DND-41 (cell line): ENCODE results near the gene UCK2.

Source experiments
- ATAC-seq: fragments of 200-7000 bp; cut with Tn5 transposase; 3 replicates; pipeline ENCODE4 v1.9.1; 2021; ENCODE audit warnings: low read depth; ENCODE audit not compliant: insufficient read depth
- DNase-seq: peaks from one replicate; pipeline ENCODE4 v3.0.0-alpha.2; 2020
- H2AFZ ChIP-seq: 2 replicates; pipeline ENCODE4 v1.6.0; 2012; ENCODE audit warnings: low read depth, low read length
- H3K27ac ChIP-seq: 2 replicates; pipeline ENCODE4 v1.5.1; 2012; ENCODE audit warnings: low read length, inconsistent platforms
- H3K27me3 ChIP-seq: fragments of 200-600 bp; sonication (generic); 2 replicates; pipeline ENCODE4 v1.6.0; 2012; ENCODE audit warnings: low read length, mild to moderate bottlenecking, inconsistent platforms; ENCODE audit not compliant: insufficient read depth, poor library complexity
- H3K36me3 ChIP-seq: 2 replicates; pipeline ENCODE4 v1.5.1; 2012; ENCODE audit warnings: low read length, inconsistent platforms; ENCODE audit not compliant: insufficient read depth
- H3K4me1 ChIP-seq: 2 replicates; pipeline ENCODE4 v1.5.1; 2012; ENCODE audit warnings: mild to moderate bottlenecking, low read length; ENCODE audit not compliant: insufficient read depth
- H3K4me2 ChIP-seq: 2 replicates; pipeline ENCODE4 v1.6.0; 2012; ENCODE audit warnings: mild to moderate bottlenecking, moderate library complexity, low read length, inconsistent platforms; ENCODE audit not compliant: insufficient read depth
- H3K4me3 ChIP-seq, 2 experiments: fragments of 200-600 bp in 1 of 2; shearing (Covaris generic) in 1 of 2; 2 replicates each; pipeline ENCODE4 v1.5.1; 2012 to 2016; ENCODE audit warnings: inconsistent platforms in 2 of 2, low read length in 2 of 2, mild to moderate bottlenecking in 2 of 2, low read depth in 1 of 2, moderate library complexity in 1 of 2
- H3K79me2 ChIP-seq: 2 replicates; pipeline ENCODE4 v1.6.0; 2012; ENCODE audit warnings: low read length, inconsistent platforms; ENCODE audit not compliant: insufficient read depth
- H3K9ac ChIP-seq: 2 replicates; pipeline ENCODE4 v1.6.0; 2012; ENCODE audit warnings: low read depth, mild to moderate bottlenecking, inconsistent platforms, low read length, moderate library complexity
- H3K9me3 ChIP-seq: 2 replicates; pipeline ENCODE4 v1.5.1; 2012; ENCODE audit warnings: low read length, moderate library complexity, mild to moderate bottlenecking, inconsistent platforms; ENCODE audit not compliant: insufficient read depth, severe bottlenecking
- H4K20me1 ChIP-seq: 2 replicates; pipeline ENCODE4 v1.6.0; 2012; ENCODE audit warnings: low read length; ENCODE audit not compliant: insufficient read depth
- EZH2 ChIP-seq: IDR thresholded peaks from 3 replicates; pipeline ENCODE4 v1.6.1; 2012; ENCODE audit warnings: borderline replicate concordance, low read depth, mild to moderate bottlenecking, moderate library complexity, low read length, inconsistent platforms; ENCODE audit not compliant: severe bottlenecking
- TF ChIP-seq, protein P1 (sequence below): IDR thresholded peaks from 2 replicates; pipeline ENCODE4 v1.5.1; 2012; ENCODE audit warnings: borderline replicate concordance, low read length, moderate library complexity, mild to moderate bottlenecking; ENCODE audit not compliant: poor library complexity, severe bottlenecking; ENCODE audit errors: extremely low read depth

The UCK2 gene

DNA sequence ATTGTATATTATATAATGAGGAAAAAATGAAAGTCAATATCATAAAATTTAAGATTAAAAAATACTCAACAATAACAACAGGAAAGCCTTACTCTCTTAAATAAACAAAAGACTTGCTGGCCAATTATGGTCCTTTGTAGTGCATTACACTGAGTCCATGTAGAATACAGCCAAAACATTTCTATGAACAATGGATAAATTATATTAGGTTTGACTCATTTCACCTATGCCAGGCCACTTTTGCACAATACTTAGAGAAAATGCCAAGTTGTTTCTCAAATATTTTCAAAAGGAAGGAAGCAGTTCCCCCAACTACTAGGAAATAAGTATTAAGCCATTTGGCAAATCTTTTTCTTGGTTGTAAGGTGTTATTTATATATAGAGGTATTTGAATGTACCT lies 19.8 kb upstream of the UCK2 start:
- no peak overlapping the region for H3K27ac ChIP-seq
- DNase-seq (no peak), ATAC-seq (no peak)
- no peaks in the 10 kb centered on the region for H3K79me2 ChIP-seq
- TF ChIP-seq, protein P1, sequence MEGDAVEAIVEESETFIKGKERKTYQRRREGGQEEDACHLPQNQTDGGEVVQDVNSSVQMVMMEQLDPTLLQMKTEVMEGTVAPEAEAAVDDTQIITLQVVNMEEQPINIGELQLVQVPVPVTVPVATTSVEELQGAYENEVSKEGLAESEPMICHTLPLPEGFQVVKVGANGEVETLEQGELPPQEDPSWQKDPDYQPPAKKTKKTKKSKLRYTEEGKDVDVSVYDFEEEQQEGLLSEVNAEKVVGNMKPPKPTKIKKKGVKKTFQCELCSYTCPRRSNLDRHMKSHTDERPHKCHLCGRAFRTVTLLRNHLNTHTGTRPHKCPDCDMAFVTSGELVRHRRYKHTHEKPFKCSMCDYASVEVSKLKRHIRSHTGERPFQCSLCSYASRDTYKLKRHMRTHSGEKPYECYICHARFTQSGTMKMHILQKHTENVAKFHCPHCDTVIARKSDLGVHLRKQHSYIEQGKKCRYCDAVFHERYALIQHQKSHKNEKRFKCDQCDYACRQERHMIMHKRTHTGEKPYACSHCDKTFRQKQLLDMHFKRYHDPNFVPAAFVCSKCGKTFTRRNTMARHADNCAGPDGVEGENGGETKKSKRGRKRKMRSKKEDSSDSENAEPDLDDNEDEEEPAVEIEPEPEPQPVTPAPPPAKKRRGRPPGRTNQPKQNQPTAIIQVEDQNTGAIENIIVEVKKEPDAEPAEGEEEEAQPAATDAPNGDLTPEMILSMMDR: no peak
- TF ChIP-seq EZH2: no peak
- no peaks in the 10 kb centered on the region for H3K36me3 ChIP-seq
- H4K20me1 ChIP-seq: no peaks in the 10 kb centered on the region
- H3K4me2 ChIP-seq: no peak overlapping the region
- H3K9me3 ChIP-seq: no peaks in the 10 kb centered on the region
- no peak overlapping the region for H3K9ac ChIP-seq
- H3K4me3 ChIP-seq: no peak overlapping the region
- H3K27me3 ChIP-seq: no peaks in the 10 kb centered on the region
- no peak overlapping the region for H2AFZ ChIP-seq
- H3K4me1 ChIP-seq: no peaks in the 10 kb centered on the region

DNA sequence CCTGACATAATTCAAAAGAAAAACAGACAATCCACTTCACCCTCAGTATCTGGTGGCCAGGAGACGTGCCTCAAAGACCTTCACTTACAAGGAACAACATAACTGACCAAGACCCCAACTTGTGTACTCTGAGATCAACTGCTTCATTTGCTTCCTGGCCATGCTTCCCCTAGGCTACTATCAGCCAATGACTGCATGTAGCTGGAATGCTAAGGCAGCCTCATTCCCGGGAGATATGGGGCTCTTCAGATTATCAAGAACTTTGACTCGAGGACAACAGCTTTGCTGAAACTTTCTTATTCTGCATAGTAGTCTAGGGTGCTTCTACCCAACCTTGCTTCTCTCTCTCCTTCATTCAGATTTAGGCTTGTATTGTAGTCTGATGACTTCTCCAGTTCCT lies 11.7 kb upstream of the UCK2 start:
- H3K4me1 ChIP-seq: no peaks in the 10 kb centered on the region
- no peaks in the 10 kb centered on the region for H3K9me3 ChIP-seq
- no peak for ATAC-seq
- H3K27me3 ChIP-seq: no peaks in the 10 kb centered on the region
- H2AFZ ChIP-seq: 0 out of 2 replicates have a peak overlapping the region, but pooled peaks have one; percentile 25
- no peaks in the 10 kb centered on the region for H4K20me1 ChIP-seq
- no peak overlapping the region for H3K9ac ChIP-seq
- no peak overlapping the region for H3K4me2 ChIP-seq
- no peaks in the 10 kb centered on the region for H3K79me2 ChIP-seq
- no peak overlapping the region for H3K27ac ChIP-seq
- no peak for DNase-seq
- TF ChIP-seq EZH2: no peak
- TF ChIP-seq, protein P1: no peak
- H3K4me3 ChIP-seq: no peak overlapping the region
- no peaks in the 10 kb centered on the region for H3K36me3 ChIP-seq

DNA sequence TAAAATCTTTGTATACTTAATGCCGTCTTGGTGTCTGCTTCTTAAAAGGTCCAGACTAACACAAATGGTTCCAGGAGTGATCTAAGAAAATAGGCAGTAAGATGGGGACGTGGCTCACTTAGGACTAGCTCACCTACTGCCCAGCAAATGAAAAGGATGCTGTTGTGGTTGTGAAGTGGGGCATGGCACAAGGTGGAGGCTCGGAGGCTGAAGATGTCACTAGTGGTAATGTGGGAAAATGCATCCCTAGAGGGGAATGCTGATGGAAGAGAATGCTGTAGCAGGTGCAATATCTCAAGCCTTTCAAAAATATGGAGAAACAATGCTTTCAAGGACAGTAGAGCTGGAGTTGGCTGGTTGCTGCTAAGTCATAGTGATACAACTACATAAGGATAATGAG lies 11.3 kb upstream of the UCK2 start:
- ATAC-seq (no peak), DNase-seq (no peak)

More for the DNA sequence above, 11.3 kb upstream of the UCK2 start:
- no peaks in the 10 kb centered on the region for H3K9me3 ChIP-seq
- H3K27ac ChIP-seq: no peak overlapping the region
- H3K9ac ChIP-seq: no peak overlapping the region
- no peaks in the 10 kb centered on the region for H3K79me2 ChIP-seq
- H3K4me2 ChIP-seq: no peak overlapping the region
- no peak overlapping the region for H2AFZ ChIP-seq
- no peaks in the 10 kb centered on the region for H3K27me3 ChIP-seq
- no peak for TF ChIP-seq EZH2
- TF ChIP-seq, protein P1: no peak
- no peaks in the 10 kb centered on the region for H3K4me1 ChIP-seq
- H3K36me3 ChIP-seq: no peaks in the 10 kb centered on the region
- H4K20me1 ChIP-seq: no peaks in the 10 kb centered on the region
- no peak overlapping the region for H3K4me3 ChIP-seq
